GM18873 (cell line): ENCODE measurements around the gene CEP350.
"Not testable (repeated sequence)": the region's sequence is repeated elsewhere in the genome, so short reads cannot be mapped to it uniquely, and the experiment has no call there.

Source experiments
- ATAC-seq: cut with Tn5 transposase; IDR thresholded peaks from one replicate; pipeline ENCODE4 v1.9.1; 2021; ENCODE audit warnings: mild to moderate bottlenecking, moderate library complexity, moderate number of reproducible peaks; ENCODE audit not compliant: unreplicated experiment, low FRiP score

Gene CEP350

DNA sequence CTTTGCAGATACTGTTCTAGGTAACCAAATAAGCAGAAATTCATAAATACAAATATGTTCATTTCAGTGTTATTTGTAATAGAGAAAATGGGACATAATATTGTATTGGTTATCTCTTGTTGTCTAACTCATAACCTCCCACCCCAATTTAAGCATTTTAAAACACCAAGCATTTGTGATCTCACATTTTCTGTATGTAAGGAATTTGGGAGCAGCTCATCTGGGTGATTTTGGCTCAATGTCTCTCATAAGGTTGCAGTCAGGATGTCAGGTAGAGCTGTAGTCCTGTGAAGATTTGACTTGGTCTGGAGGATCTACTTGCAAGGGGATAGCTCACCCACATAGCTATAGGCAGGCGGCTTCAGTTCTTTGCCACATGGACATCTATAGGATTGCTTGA lies 29.5 kb downstream of the CEP350 start:
- ATAC-seq = no peak

DNA sequence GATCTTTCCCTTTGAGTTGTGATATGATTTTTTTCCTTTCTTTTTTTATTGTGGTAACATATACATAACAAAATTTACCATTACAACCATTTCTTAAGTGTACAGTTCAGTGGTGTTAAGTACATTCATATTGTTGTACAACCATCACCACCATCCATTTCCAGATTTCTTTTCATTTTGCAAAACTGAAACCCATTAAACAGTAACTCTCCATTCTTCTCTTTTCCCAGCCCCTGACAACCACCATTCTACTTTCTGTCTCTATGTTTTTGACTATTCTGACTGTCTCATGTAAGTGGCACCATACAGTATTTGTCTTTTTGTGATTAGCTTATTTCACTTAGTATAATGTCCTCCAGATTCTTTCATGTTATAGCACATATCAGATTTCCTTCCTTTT lies 30.3 kb downstream of the CEP350 start:
- no peak for ATAC-seq

DNA sequence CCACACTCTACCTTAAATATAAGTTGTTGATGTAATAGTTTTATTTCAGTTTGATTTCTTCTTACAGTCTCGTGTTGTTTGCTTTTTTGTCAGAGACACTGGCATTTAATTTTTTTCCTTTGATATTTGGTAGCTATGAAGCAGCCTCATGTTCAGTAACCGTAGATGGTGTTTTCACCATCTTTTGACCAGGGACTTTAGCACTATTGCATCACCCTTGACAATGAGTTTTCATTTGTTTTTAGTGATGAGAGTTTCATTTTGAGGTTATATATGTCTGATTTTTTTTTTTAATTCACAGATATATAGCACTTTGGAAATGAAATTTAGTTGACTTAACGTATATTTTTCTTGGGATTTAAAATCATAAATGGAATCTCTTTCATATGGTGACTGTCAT lies 36.2 kb downstream of the CEP350 start:
- ATAC-seq = no peak

DNA sequence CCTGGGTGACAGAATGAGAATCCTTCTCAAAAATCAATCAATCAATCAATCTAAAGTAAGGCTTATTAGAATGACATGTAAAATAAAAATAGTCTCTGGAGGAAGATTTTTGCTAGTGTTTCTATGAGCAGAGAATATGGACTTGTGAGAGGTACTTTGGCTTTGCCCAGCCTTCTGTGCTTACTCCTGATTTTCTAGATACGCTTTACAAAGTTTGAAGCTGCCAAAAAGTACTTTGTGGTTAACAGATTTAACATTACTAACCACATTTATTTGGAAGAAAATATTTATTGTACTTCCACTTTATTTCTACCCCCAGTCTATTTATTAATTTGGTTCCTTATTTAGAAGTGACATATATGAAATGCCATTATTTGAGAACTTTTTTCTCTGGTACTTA lies 41.0 kb downstream of the CEP350 start:
- no peak for ATAC-seq

DNA sequence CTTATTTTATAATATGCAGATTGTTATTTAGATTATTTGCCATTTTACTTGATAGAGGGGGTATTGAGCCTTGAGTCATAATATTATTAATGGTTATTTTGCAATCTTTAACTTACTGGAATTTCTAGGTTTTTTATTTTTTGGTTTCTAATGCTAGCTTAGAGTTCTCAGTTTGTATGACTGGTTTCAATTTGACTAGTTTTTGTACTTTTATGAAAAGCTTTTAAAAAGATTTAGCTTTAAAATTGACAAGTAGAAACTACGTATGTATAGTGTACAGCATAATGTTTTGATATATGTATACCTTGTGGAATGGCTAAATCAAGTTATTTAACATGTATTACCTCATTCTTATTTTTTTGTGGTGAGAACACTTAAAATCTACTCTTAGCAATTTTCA lies 41.5 kb downstream of the CEP350 start:
- ATAC-seq = peak; percentile 56

DNA sequence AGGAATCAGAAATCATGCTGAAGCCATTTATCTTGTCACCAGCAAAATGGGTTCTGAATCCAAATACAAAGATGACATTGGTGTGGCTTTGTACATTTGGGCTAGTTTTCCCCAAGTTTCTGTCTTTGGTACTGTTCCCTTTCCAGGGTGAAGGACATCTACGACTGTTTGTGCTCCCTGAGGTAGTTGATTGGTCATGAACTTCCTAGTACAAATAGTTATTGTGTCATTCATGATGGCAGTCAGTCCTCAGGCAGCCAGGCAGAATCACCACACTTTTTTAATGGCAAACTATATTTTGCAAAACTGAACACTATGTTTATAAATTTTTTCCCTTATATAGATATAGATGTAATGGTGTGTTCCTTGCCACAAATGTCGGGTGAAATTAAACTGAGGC lies 46.0 kb downstream of the CEP350 start:
- no peak for ATAC-seq

DNA sequence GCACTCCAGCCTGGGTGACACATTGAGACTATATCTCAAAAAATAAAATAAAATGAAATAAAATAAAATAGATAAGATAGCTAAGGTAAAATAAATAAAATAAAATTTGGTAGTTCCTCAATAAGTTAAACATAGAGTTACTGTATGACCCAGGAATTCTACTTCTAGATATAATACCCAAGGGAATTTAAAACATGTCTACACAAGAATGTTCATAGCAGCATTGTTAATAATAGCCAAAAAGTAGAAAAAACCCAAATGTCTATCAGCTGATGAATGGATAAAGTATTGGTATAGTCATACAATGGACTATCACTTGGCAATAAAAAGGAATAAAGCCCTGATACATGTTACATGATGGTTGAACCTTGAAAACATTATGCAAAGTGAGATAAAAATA lies 47.8 kb downstream of the CEP350 start:
- no peak for ATAC-seq

DNA sequence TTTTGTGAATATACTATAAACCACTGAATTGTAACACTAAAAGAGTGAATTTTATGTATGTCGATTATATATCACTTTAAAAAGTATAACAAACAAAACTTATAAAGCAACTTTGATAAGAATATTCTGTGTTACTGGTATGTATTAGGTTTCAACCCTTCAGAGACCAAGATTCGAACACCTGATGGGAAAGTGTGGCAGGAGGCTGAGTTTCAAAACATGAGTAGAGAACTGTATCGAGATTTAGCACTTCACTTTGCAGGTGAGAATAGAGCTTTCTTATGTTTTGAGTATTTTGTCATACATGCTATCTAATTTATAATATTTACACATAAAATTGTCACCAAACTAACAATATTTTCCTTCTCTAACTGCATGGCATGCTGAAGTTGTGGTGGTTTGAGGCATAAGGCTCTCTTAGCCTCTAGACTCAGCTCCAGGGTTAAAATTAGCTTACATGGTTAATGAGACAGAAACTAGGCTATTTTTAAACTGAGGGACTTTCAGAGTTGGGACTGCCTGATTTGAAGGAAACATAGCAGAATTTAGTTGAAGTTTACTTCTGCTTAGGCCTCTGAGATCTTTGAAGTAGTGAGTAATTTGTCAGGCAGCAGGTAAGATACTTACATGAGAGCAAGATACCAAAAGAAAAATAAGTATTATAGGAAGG lies 48.6 kb downstream of the CEP350 start:
- ATAC-seq = peak; percentile 90

DNA sequence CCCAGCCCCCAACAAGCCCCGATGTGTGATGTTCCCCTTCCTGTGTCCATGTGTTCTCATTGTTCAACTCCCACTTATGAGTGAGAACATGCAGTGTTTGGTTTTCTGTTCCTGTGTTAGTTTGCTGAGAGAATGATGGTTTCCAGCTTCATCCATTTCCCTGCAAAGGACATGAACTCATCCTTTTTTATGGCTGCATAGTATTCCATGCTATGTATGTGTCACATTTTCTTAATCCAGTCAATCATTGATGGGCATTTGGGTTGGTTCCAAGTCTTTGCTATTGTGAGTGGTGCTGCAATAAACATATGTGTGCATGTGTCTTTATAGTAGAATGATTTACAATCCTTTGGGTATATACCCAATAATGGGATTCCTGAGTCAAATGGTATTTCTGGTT lies 52.2 kb downstream of the CEP350 start:
- ATAC-seq = not testable (repeated sequence)

DNA sequence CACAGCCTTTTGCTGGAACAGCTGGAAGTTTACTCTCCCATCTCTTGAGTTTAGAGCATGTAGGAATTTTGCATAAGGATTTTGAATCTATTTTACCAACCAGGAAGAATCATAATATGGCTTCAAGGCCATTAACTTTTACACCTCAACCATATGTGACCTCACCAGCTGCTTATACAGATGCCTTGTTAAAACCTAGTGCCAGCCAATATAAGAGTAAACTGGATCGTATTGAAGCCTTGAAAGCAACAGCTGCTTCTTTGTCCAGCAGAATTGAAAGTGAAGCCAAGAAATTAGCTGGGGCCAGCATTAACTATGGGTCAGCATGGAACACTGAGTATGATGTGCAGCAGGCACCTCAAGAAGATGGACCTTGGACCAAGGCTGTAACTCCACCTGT lies 65.4 kb downstream of the CEP350 start:
- ATAC-seq = no peak

DNA sequence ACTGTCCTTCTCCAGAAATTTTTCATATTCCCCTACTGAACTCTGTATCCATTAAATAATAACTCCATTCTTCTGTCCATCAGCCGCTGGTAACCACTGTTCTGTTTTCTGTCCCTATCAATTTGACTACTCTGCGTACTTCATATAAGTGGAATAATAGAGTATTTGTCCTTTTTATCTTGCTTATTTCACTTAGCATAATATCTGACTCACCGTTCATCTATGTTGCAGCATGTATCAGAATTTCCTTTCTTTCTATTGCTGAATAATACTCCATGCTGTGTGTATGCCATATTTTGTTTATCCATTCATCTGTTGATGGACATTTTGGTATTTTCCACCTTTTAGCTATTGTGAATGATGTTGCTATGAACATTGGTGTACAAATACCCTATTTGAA lies 71.9 kb downstream of the CEP350 start:
- ATAC-seq = no peak

DNA sequence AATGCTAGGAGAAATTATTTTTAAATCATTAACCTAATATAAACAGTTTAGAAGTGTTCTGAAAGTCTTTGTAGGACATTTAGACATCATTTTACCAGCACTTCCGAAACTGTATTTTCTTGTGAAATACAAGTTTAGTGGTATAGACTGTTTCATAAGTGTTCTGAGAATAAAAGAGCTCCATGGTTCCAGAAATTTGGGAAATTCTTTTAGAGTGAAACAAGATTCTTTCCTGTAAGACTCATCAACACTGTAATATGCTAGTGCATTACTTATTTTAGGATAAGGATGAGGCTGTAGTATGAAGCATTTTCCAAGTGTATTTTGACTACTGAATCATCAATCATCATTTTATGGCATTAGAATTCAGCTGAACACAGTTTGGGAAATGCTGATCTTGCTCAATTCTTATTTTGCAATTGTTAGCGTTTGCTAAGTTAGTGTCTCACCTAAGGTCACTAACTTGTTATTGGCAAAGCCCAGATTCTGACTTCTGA lies 73.4 kb downstream of the CEP350 start:
- ATAC-seq = no peak

DNA sequence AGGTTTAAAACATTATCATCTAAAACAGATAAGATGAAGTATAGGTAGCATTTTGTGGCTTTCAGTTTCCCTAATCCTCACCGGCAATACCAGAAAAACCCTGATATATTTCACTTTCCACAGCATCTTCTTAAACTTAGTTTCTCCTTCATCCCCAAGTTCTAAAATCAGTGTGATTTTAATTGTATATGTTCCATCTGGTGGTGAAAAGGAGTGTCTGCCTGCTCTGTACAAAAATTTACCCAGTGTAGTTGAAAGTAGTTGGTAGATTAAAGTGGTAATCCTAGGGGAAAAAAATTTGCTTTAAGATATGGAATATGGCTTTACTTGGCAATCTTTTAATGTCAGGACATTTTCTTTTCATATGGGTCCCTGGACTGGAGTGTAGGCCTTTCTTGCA lies 74.3 kb downstream of the CEP350 start:
- ATAC-seq = no peak

DNA sequence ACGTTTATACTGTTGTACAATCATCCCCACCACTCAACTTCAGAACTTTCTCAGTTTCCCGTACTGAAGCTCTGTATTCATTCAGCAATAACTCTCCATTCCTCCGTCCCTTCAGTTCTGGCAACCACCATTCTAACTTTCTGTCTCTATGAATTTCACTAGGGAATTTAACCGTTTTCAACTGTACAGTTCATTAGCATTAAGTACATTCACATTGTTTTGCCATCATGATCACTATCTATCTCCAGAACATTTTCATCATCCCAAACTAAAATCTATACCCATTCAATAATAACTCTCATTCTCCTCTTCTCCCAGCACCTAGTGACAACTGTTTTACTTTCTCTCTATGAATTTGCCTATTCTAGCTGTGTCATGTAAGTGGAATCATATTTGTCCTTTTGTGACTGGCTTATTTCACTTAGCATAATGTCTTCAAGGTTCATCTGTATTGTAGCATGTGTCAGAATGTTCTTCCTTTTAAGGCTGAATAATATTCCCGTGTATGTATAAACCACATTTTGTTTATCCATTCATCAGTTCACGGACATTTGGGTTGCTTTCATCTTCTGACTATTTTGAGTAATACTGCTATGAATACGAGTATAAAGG lies 75.0 kb downstream of the CEP350 start:
- ATAC-seq = no peak

DNA sequence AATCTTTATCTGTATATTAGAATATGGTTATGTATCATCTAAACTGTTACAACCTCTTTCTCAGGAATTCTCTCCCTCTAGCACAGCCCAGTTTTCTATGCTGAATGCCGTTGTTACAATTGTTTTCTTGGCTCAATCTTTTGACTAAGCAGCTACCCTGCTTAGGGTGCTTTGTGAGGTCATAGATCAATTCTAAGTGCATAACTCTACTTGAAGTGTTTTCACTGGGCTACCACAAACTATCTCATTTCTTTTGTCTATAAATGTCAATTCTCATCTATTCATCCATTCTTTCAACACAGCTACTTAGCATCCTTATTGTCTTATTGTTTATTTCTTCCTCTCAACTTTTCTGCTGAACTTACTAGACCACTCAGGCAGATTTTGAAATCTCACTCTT lies 77.1 kb downstream of the CEP350 start:
- ATAC-seq = no peak

DNA sequence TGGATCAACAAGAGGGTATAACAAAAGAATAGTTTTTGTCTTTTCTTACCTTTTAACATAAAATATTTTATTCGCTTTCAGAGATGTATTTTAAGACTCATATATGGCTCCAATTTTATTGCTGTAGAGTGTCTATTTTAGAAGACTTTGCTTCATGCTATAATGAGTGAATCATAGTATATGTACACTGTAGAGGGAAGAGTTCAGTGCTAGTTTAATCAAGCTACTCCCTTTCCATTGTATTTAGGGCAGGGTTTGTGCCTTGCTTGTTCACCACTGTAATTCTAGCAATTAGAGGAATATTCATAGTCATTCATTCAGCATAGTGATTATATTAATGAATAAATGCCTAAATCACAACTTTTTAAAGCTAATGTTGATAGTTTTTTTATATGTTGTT lies 78.8 kb downstream of the CEP350 start:
- no peak for ATAC-seq

DNA sequence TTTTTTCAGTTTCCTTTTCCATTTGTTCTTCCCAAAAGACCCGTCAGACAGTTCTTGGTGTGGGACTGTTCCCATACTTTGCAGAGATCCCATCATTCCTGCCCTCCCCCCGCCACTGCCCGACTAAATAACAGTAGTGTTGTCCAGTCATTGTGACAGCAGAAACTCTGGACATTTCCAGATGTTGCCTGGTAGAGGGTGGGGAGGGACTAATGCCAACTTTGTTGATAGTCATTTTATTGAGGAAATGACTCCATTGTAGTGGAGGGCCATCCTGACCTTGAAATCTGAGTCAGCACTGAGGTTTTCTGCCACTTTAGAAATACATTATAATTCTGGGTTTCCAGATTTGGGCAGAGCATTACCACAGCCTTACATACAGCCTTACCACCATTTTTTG lies 85.4 kb downstream of the CEP350 start:
- ATAC-seq = no peak

DNA sequence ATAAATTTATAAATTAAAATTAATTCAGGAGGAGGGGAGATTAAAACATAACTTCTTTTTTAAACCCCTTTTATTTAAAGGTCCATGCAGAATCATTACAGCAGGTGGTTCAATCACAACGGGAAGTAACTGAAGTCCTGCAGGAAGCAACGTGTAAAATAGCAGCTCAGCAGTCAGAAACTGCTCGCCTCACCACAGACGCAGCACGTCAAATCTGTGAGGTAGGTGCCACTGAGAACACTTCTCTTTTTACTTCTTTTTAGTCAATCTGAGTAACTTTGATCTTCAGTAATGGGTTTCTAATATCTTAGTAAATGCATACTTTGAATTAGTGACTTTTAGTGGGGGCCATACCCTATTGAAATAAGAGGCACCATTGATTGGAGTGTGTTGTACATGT lies 87.0 kb downstream of the CEP350 start:
- no peak for ATAC-seq

DNA sequence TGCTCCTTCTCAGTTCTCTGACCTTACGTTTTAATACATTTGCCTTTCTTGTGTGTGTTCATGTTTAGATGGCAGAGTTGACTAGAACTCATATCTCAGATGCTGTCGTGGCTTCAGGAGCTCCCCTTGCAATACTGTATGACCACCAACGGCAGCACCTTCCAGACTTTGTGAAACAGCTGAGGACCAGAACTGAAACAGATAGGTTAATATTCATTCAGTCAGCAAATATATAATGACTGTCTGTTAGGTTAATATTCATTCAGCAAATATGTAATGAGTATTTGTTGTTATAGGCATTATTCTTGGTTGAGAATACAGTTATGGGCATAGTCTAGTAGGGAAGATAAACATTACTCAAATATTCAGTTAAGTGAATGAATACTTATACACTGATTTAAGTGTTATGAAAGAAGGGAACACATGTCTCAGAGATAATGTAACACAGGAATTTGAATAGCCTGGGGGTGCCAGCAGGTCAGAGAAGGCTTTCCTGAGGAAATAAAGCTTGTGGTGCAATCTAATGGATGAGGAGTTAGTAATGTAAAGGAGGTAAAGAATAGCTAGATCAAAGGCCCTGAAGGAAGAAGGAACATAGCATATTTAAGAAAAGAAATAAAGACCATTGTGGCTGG lies 88.5 kb downstream of the CEP350 start:
- no peak for ATAC-seq

DNA sequence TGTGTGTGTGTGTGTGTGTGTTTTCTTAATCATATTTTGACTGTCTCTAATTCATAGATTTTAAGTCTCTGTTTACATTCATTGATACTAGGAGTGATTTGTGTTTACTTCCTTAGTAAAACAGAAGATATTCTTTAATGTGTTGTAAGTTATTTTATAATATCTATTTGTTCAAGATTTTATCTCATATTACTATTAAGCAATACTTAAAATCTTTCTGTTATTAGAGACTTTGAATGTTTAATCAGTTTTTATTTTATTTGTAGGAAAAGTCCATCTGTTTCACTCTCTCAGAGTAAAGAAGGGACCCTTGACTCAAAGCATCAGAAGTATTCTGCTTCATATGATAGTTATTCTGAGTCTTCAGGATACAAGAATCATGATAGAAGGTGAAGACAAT lies 89.2 kb downstream of the CEP350 start:
- no peak for ATAC-seq

DNA sequence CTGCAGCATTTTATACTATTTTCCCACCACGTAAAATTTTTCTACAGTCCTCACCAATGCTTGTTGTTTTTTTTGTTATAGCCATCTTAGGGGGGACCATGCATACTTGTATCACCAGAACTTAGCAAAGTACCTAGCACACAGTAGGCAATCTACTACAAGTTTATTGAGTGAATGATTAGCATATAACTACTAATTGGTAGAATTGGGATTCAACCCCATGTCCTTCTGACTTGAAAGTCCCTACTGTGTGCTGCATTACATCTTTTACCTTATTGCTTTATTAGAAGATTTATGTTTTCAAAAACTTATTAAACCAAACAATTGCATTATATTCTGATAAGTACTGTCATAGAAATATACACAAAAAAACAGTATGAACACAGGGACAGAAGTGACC lies 92.1 kb downstream of the CEP350 start:
- ATAC-seq = no peak
